Activated naive CD4-positive, alpha-beta T cell treated with anti-CD3 and anti-CD28 coated beads, Interleukin-2, amount 50 U/mL, for 72 hours (primary cell): Measurements from ENCODE around the gene RNASEH1. TPM values are rescaled to one million over a fixed set of nuclear protein-coding genes. Genes with fewer than 3 reads are reported as not detected.
"Not testable (repeated sequence)": the region's sequence is repeated elsewhere in the genome, so short reads cannot be mapped to it uniquely, and the experiment has no call there.

Experiments
- ATAC-seq, 2 donors: fragments of 150-1000 bp; cut with Tn5 transposase; 2 replicates each; pipeline ENCODE4 v1.10.0; 2021; ENCODE audit warnings: mild to moderate bottlenecking in 2 of 2, moderate library complexity in 2 of 2
- DNase-seq, 2 donors: peaks; one replicate each; pipeline ENCODE4 v3.0.0; 2021 to 2022; ENCODE audit warnings: low spot score in 2 of 2
- H3K27ac Mint-ChIP-seq, 2 donors: one replicate each; pipeline ENCODE4 v1.8.0; 2022; ENCODE audit warnings: mild to moderate bottlenecking in 2 of 2, mixed read lengths in 2 of 2
- H3K36me3 Mint-ChIP-seq, 2 donors: one replicate each; pipeline ENCODE4 v1.8.0; 2022; ENCODE audit warnings: mixed read lengths in 2 of 2
- H3K9me3 Mint-ChIP-seq, 2 donors: one replicate each; pipeline ENCODE4 v1.8.0; 2022; ENCODE audit warnings: mixed read lengths in 2 of 2
- total RNA-seq, 2 donors: library from RNA; stranded (reverse); gene quantifications; one replicate each; pipeline ENCODE4 v1.2.3, GENCODE V29; 2022

The RNASEH1 gene
- total RNA-seq, 2 donors from 2014 or later = 18.3 to 21.9 TPM

DNA sequence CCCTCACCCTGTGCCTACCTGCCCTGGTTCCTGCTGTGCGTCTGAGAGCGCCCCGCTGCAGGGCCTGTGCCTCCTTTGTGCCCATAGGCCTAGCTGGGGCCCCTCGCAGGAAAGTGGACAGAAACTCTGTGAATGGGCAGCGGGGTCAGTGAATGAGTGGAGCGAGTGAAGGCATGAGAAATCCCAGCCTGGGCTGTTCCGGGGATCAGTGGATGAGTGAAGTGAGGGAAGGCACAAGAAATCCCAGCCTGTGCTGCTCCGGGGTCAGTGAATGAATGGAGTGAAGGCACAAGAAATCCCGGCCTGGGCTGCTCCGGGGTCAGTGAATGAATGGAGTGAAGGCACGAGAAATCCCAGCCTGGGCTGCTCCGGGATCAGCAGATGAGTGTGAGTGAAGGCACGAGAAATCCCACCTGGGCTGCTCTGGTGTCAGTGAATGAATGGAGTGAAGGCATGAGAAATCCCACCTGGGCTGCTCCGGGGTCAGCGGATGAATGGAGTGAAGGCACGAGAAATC is 38.8 kb upstream of the RNASEH1 start:
- Mint-ChIP-seq H3K27ac (peak overlapping the region; percentile 22 to 83), H3K9me3 (no peaks in the 10 kb centered on the region), H3K36me3 (no peaks in the 10 kb centered on the region)
- ATAC-seq = no peak
- no peak for DNase-seq

DNA sequence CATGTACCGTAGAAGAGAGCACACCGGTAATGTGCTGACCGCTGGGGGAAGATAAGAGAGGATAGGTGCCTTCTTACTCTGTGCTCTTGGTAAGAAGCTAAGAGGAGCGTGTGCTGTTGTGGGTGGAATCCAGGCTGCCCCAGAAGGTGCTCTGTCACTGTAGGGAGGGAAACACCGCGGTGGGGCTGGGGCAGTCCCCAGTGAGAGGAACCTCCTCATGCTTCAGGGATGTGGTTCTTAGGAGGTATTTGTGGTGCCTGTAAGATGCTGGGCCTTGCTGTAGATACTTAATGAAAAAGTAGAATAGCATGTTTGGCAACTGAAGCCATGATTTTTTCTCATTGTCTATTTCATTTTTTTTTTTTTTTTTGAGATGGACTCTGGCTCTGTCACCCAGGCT is 37.9 kb upstream of the RNASEH1 start:
- ATAC-seq (peak; percentile 89 to 97), DNase-seq (peak in 1 of 2 donors; percentile 33)
- no peaks in the 10 kb centered on the region for H3K36me3 Mint-ChIP-seq
- H3K9me3 Mint-ChIP-seq = no peaks in the 10 kb centered on the region
- H3K27ac Mint-ChIP-seq = no peak overlapping the region

DNA sequence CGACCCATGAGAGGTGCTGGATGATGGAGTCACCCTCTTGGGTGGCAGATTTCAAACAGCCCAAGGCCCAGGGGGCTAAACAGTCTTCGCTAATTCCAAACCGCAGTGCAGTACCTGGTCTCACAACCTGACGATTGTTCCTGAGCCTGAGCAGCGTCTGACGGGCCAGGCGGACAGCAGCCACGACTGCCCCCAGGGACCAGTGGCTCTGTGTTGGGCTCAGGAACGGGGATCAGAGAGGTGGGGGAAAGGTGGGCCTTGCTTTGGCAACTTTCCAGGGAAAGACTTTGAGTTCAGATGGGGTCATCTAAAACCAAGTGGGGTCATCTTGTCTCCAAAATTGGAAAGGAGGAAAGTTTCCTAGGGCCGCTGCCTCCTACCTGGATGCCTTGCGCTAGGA is 37.3 kb upstream of the RNASEH1 start:
- no peak for DNase-seq
- Mint-ChIP-seq H3K27ac (no peak overlapping the region), H3K36me3 (no peaks in the 10 kb centered on the region), H3K9me3 (no peaks in the 10 kb centered on the region)
- ATAC-seq = no peak

DNA sequence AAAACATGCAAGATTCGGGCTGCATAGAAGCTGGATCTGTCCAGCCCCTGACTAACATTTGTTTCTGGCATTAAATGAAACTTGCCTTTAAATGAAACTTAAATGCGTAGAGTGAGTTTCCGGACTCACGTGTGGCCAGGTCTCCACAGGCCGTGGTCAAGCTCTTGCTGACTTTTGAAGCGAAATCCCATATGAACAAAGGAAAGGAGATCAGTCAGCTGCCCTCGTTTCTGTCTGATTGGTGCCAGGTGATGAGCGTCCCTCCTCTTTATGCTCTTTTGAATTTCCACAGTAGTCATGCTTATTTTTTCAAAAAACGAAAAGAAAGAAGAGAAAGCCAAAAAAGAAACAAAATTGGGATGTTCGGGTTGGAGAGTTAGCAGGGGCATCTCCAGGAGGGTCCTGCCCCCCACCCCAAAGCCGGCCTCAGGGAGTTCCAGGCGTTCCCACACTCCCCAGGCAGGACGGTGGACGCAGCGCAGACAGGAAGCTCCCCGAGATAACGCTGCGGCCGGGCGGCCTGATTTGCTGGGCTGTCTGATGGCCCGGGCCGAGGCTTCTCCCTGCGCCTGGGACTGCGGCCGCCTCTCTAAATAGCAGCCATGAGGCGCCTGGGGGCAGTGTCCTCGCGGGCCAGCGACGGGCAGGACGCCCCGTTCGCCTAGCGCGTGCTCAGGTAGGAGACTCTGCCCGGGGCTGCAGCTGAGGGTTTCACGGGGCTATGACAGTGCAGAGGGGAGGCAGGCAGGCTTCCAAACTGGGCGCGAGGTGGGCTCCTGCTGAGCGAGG is 36.6 kb upstream of the RNASEH1 start, which contains the start of gene COLEC11:
COLEC11 (plus strand) TSS at position 620 of the 789 bp plus-strand sequence. CDS start 9,229 bp downstream, outside the sequence.
- DNase-seq = no peak
- ATAC-seq = no peak
- H3K9me3 Mint-ChIP-seq = no peaks in the 10 kb centered on the region
- H3K27ac Mint-ChIP-seq = peak within 1 kb of the TSS in 1 of 2 donors; percentile 35
- H3K36me3 Mint-ChIP-seq = no peaks in the 10 kb centered on the region

DNA sequence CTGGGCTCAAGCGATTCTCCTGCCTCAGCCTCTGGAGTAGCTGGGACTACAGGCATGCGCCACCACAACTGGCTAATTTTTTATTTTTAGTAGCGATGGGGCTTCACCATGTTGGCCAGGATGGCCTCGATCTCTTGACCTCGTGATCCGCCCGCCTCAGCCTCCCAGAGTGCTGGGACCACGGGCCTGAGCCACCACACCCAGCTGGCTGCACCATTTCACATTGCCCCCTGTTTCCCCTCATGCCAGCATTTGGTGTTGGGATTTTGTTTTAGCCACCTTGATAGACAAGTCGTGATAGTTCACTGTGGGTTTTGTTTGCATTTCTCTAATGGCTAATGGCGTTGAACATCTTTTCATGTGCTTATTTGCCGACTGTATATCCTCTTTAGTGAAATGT is 31.0 kb upstream of the RNASEH1 start:
- no peaks in the 10 kb centered on the region for H3K9me3 Mint-ChIP-seq
- no peak overlapping the region for H3K27ac Mint-ChIP-seq
- ATAC-seq = no peak
- no peaks in the 10 kb centered on the region for H3K36me3 Mint-ChIP-seq
- no peak for DNase-seq

DNA sequence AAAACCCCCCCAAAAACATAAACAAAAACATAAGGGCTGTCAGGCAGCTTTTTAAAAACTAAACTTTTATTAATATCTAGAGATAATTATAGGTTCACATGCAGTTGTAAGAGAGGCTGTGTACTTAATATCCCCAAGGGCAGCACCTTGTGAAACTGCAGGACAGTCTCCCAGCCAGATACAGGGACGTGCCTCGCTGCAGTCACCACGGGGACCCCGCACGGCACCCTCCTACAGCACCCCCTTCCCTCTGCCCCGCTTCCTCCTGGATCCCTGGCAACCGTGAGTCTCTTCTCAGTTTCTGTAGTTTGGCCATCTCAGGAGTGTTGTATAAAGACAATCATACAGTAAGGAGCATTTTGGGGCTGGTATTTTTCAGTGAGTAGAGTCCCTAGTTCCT is 30.0 kb upstream of the RNASEH1 start:
- DNase-seq (no peak), ATAC-seq (no peak)
- no peaks in the 10 kb centered on the region for H3K9me3 Mint-ChIP-seq
- H3K36me3 Mint-ChIP-seq = peaks cover 0 to 2% of the 10 kb centered on the region in 2 donors
- no peak overlapping the region for H3K27ac Mint-ChIP-seq

DNA sequence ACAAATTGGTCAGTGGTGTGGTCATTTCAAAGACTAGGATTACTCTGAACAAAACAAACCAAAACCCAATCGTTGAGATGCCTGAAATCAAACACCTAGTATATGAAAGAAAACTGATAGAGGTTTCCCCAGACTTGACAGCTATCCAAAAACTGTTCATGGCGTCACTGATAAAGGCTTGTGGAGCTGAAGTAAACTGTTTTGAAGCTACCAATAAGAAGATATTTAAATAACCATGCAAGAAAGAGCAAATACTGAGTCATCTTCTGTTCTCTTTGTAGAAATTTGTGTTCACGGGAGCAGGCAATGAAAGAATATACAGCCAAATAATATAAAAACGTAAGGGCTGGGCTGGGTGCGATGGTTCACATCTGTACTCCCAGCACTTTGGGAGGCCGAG is 29.3 kb upstream of the RNASEH1 start:
- H3K36me3 Mint-ChIP-seq = peaks cover 0 to 4% of the 10 kb centered on the region in 2 donors
- no peak overlapping the region for H3K27ac Mint-ChIP-seq
- DNase-seq (no peak), ATAC-seq (no peak)
- no peaks in the 10 kb centered on the region for H3K9me3 Mint-ChIP-seq

DNA sequence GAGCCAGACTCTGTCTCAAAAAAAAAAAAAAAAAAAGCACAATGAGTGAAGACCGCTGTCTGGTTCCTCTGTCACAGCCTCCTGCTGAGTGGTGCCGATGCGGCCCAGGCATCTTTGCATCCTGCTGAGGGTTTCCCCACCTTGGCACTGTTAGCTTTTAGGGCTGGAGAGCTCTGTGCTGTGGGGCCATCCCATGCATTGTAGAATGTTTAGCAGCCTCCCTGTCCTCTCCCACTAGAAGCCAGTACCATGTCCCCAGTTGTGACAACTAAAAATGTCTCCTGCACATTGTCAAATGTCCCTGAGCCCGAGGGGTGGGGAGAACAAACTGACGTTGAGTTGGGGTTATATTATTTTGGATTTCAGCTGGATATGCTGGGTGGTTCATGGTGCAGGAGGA is 28.9 kb upstream of the RNASEH1 start:
- no peak overlapping the region for H3K27ac Mint-ChIP-seq
- no peak for DNase-seq
- peak in 1 of 2 donors; percentile 11 for ATAC-seq
- peaks cover 0 to 4% of the 10 kb centered on the region in 2 donors for H3K36me3 Mint-ChIP-seq
- no peaks in the 10 kb centered on the region for H3K9me3 Mint-ChIP-seq

DNA sequence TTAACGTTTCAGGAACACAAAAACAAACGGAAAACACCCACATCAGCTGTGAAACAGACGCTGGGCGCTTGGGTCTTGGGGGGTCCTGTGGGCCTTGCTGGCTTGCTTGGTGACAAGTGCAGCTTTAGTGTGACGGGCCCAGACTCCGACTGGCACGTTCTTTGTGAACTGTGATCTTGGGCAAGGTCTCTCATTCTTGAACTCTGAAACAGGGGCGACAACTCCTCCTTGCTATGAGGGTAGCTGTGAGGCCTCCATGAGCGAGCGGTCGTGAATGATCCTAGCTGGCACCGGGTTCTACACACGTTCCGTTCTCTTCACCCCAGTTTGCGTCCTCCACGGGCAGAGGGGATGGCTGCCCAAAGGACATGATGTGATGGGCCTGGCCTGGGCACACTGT is 28.1 kb upstream of the RNASEH1 start:
- peak in 1 of 2 donors; percentile 22 for ATAC-seq
- H3K9me3 Mint-ChIP-seq = no peaks in the 10 kb centered on the region
- DNase-seq = no peak
- H3K36me3 Mint-ChIP-seq = peaks cover 0 to 11% of the 10 kb centered on the region in 2 donors
- H3K27ac Mint-ChIP-seq = no peak overlapping the region

DNA sequence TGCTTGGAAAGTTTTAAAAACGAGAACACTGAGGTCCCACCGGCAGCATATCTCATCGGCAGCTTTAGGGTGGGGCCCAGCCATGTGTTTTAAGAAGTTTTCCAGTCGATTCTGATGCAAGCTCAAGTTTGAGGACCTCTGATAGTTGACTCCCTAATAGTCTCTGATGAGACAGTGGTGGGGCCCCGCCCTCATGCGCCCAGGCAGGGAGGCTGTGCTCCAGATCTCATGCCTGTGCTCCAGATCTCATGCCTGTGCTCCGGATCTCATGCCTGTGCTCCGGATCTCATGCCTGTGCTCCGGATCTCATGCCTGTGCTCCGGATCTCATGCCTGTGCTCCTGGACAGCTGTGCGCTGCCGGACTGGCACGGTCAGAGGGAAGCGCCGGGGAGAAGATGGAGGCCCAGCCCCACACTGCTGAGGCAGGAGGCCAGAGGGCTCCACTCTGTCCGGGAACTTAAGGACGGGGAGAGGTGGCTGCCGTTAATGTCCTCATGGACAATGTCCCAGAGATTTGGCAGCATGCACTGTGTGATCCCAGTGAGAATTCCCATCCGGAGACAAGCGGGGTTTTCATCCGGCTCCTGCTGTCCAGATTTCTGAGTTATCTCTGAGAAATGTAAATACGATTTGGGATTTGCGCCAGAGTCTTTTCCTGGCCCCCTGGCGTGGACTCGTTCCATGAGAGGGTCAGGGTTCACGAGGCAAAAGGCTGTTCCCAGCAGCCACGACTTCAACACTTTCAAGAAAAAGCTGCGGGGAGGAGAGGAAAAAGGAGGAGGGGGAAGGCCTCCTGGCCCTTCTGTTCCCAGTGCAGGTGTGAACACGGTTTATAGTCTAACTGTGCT is 27.4 kb upstream of the RNASEH1 start:
- Mint-ChIP-seq H3K27ac (no peak overlapping the region), H3K9me3 (no peaks in the 10 kb centered on the region), H3K36me3 (peaks cover 5 to 17% of the 10 kb centered on the region in 2 donors)
- DNase-seq = no peak
- peak in 1 of 2 donors; percentile 9 for ATAC-seq

DNA sequence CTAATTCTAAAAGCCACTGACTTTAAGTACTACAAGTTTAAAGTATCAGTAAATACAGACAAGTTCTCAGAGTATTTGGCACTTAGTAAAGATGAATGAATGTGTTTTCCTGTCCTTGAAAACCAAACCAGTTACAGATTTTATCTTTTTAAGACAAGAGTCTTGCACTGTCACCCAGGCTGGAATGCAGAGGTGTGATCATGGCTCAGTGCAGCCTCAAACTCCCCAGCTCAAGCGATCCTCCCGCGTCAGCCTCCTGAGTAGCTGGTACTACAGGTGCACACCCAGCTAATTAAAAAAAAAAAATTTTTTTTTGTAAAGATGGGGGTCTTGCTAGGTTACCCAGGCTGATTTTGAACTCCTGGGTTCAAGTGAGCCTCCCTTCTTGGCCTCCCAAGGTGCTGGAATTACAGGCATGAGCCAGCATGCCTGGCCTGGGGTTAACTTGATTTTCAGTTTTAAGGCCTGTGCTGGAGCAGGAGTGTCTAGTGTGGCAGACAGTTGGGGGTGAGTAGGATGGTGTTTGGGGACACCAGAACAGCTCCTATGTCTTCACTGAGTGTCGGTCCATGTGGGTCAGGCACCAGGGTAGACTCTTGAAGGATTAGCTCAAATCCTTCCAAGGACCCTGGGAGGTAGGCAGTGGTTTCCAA is 26.6 kb upstream of the RNASEH1 start:
- ATAC-seq (peak in 1 of 2 donors; percentile 21), DNase-seq (no peak)
- no peaks in the 10 kb centered on the region for H3K9me3 Mint-ChIP-seq
- peaks cover 7 to 23% of the 10 kb centered on the region in 2 donors for H3K36me3 Mint-ChIP-seq
- H3K27ac Mint-ChIP-seq = peak overlapping the region in 1 of 2 donors; percentile 22

DNA sequence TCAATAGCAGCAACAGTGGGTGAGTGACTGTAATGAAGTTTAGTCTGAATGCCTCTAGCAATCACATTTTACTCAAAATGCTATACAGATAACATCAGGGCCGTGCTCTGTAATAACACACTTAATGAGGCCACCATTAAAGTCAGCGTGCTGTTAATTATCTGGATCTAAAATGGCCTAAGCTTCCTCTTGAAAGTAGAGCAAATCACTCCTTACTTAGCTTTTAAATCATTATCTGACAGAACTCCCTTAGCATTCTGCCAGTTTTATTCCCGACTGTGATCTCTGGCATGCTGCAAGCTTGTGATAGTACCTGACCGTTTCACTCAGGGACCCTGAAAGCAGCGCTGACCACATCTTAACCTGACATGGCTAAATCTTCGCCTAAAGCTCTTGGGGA is 25.9 kb upstream of the RNASEH1 start:
- Mint-ChIP-seq H3K9me3 (no peaks in the 10 kb centered on the region), H3K27ac (no peak overlapping the region), H3K36me3 (peaks cover 13 to 30% of the 10 kb centered on the region in 2 donors)
- DNase-seq (no peak), ATAC-seq (no peak)

DNA sequence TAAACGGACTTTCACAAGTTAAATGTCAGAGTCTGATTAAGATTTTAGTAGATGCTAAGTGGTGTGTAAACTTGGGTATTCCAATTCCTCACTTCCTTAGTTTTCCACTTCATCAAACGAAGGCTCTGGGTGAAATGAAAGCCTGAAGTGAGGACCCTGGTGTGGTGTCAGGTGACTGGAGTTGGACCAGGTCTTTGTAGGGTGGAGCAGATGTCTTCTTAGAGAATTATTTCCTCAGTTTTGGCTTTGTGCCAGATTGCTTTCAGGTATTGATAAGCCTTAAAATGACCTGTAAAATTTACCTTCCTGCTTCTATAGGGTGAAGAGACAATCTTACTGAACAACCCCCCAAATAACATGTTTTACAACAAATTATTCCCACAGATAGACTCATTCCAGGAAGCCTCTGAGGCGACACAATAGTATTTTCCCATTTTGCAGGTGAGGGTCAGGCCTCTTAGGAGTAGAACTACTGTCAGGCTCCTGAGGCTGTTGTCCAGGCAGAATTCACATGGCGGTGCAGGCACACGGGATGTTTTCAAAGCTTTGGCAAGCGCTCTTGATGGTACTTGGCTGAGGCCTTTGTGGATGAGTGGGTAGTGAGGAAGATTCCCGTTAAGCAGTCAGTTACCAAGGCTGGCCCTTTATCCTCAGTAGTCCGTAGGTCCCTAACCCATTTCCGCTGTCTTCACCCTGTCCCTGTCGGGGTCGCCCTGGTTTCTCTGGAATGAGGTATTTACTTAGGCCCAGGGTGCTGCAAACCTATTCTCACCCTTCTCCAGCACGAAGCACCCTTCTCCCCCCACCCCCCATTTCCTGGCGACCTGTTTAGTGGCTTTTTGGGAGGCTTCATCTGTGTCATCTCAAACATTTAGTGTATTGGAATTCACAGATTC is 23.5 kb upstream of the RNASEH1 start:
- no peak for DNase-seq
- ATAC-seq = no peak
- H3K9me3 Mint-ChIP-seq = no peaks in the 10 kb centered on the region
- peaks cover 34 to 55% of the 10 kb centered on the region in 2 donors for H3K36me3 Mint-ChIP-seq
- H3K27ac Mint-ChIP-seq = peak overlapping the region in 1 of 2 donors; percentile 87

DNA sequence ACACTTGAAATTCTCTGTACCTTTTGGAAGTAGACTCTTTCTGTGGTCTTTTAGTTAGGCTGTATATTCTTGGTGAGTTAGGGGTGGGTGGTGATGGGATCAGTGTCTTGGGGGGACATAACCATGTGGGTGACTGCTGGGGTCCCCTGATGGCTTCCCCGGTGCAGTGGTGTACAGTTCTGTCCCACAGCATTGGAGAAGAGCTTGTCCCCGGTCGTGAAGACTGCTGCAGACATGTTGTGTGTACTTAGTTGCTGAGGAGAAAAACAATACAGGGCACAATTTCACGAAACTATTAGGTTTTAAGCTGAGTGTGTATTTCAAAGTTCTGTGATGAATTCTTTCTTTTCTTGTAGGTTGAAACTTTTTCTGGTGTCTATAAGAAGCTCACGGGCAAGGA is 22.3 kb upstream of the RNASEH1 start:
- DNase-seq = no peak

DNA sequence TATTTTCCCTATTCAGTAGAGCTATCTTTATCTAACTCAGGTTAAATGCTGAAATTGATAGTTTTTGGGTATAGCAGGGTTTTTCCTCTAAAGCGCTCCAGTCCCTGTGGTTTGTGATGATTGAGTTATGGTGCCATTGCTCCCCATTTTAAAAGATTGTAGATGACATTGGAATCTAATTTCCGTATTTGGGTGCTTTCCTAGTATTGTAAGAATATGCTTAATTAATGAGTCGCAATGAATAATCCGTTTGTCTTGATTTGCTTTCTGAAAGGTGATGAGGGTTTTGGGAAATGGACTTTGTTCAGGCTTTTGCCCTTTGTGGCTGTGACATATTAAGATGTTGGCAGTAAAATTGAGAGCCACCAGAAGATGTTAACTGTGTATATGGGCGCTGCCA is 20.9 kb upstream of the RNASEH1 start:
- H3K27ac Mint-ChIP-seq = peak overlapping the region; percentile 74 to 94
- ATAC-seq (no peak), DNase-seq (no peak)
- H3K36me3 Mint-ChIP-seq = peaks cover 51 to 65% of the 10 kb centered on the region in 2 donors
- no peaks in the 10 kb centered on the region for H3K9me3 Mint-ChIP-seq

More for the DNA sequence above, 22.3 kb upstream of the RNASEH1 start:
- ATAC-seq = no peak
- H3K36me3 Mint-ChIP-seq = peaks cover 44 to 65% of the 10 kb centered on the region in 2 donors
- peak overlapping the region in 1 of 2 donors; percentile 17 for H3K27ac Mint-ChIP-seq
- H3K9me3 Mint-ChIP-seq = no peaks in the 10 kb centered on the region

DNA sequence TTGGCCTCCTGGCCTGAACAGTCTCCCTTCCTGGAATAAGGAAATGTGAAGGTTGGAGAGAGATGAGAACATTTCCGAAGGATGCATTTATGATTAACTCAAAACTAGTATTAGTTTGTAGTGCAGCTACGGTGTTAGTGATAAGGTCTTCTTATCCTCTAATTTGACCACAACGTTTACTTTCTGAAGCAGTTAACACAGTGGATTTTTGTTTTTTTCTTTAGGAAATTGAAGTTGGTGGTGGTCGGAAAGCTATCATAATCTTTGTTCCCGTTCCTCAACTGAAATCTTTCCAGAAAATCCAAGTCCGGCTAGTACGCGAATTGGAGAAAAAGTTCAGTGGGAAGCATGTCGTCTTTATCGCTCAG is 18.1 kb upstream of the RNASEH1 start:
- Mint-ChIP-seq H3K36me3 (peaks cover 51 to 55% of the 10 kb centered on the region in 2 donors), H3K27ac (peak overlapping the region; percentile 94 to 98)
- ATAC-seq, H3K9me3 Mint-ChIP-seq, DNase-seq: not testable (repeated sequence)
